Neural cell (in vitro differentiated cells): ENCODE data around the gene RAMP3. TPM values are rescaled to one million over a fixed set of nuclear protein-coding genes. Genes with fewer than 3 reads are reported as not detected.
"Not testable (repeated sequence)": the region's sequence is repeated elsewhere in the genome, so short reads cannot be mapped to it uniquely, and the experiment has no call there.

ENCODE experiments used
- H2AFZ ChIP-seq: fragments of 200-600, 300-800 bp; sonication (generic), shearing (Covaris generic); 2 replicates; pipeline ENCODE4 v1.6.0; 2014; ENCODE audit warnings: low read depth, mild to moderate bottlenecking, antibody characterized with exemption, low read length, moderate library complexity
- H3F3A ChIP-seq: fragments of 200-600 bp; shearing (Covaris generic); 2 replicates; pipeline ENCODE4 v1.6.1; 2016; ENCODE audit warnings: mild to moderate bottlenecking, moderate library complexity, mixed read lengths, antibody characterized with exemption, low read length; ENCODE audit not compliant: insufficient read depth, poor library complexity, severe bottlenecking
- H3K27ac ChIP-seq: fragments of 200-600, 300-800 bp; sonication (generic), shearing (Covaris generic); 2 replicates; pipeline ENCODE4 v1.5.1; 2014; ENCODE audit warnings: mild to moderate bottlenecking, low read length, moderate library complexity
- H3K27me3 ChIP-seq: fragments of 300-800, 200-600 bp; sonication (generic), shearing (Covaris generic); 2 replicates; pipeline ENCODE4 v1.6.0; 2014; ENCODE audit warnings: mild to moderate bottlenecking, low read depth, low read length, moderate library complexity; ENCODE audit not compliant: insufficient read depth
- H3K36me3 ChIP-seq: fragments of 300-800, 200-600 bp; sonication (generic), shearing (Covaris generic); 2 replicates; pipeline ENCODE4 v1.5.1; 2014; ENCODE audit warnings: mild to moderate bottlenecking, antibody characterized with exemption, low read length, moderate library complexity; ENCODE audit not compliant: insufficient read depth
- H3K4me2 ChIP-seq: fragments of 300-800, 200-600 bp; sonication (generic), shearing (Covaris generic); 2 replicates; pipeline ENCODE4 v1.6.0; 2014; ENCODE audit warnings: mild to moderate bottlenecking, low read length
- H3K4me3 ChIP-seq: fragments of 300-800, 200-600 bp; sonication (generic), shearing (Covaris generic); 2 replicates; pipeline ENCODE4 v1.5.1; 2014; ENCODE audit warnings: mild to moderate bottlenecking, low read length, moderate library complexity
- H3K79me2 ChIP-seq: fragments of 200-600 bp; shearing (Covaris generic); replicated peaks from 2 replicates; pipeline ENCODE4 v1.6.0; 2014; ENCODE audit warnings: mild to moderate bottlenecking, low read length, moderate library complexity; ENCODE audit not compliant: insufficient read depth
- H3K9ac ChIP-seq: fragments of 300-800, 200-600 bp; sonication (generic), shearing (Covaris generic); 2 replicates; pipeline ENCODE4 v1.6.1; 2016; ENCODE audit warnings: mild to moderate bottlenecking, low read length, mixed read lengths
- H3K9me2 ChIP-seq: fragments of 200-600 bp; shearing (Covaris generic); 2 replicates; pipeline ENCODE4 v1.6.1; 2016; ENCODE audit warnings: mild to moderate bottlenecking, low read length, mixed read lengths; ENCODE audit not compliant: insufficient read depth
- H3K9me3 ChIP-seq: fragments of 200-600, 300-800 bp; sonication (generic), shearing (Covaris generic); 2 replicates; pipeline ENCODE4 v1.6.1; 2016; ENCODE audit warnings: mild to moderate bottlenecking, mixed run types, low read length, moderate library complexity, mixed read lengths
- H4K20me1 ChIP-seq: fragments of 200-600 bp; shearing (Covaris generic); 2 replicates; pipeline ENCODE4 v1.6.1; 2016; ENCODE audit warnings: mild to moderate bottlenecking, mixed run types; ENCODE audit not compliant: insufficient read depth
- CTCF ChIP-seq: fragments of 450-650 bp; IDR thresholded peaks from 2 replicates; pipeline ENCODE4 v1.5.1; 2014; ENCODE audit warnings: antibody characterized with exemption, mild to moderate bottlenecking, moderate library complexity; ENCODE audit not compliant: poor library complexity, severe bottlenecking
- EP300 ChIP-seq: fragments of 450-650 bp; conservative IDR thresholded peaks from 2 replicates; pipeline ENCODE4 v1.6.1; 2014; ENCODE audit warnings: antibody characterized with exemption, mild to moderate bottlenecking, moderate library complexity; ENCODE audit not compliant: poor library complexity, severe bottlenecking
- EZH2 ChIP-seq: fragments of 200-600, 300-800 bp; shearing (Covaris generic), sonication (generic); IDR thresholded peaks from 2 replicates; pipeline ENCODE4 v1.6.1; 2014; ENCODE audit warnings: antibody characterized with exemption, low read length, borderline replicate concordance, mild to moderate bottlenecking; ENCODE audit not compliant: insufficient read depth, poor library complexity, severe bottlenecking
- MXI1 ChIP-seq: fragments of 450-650 bp; conservative IDR thresholded peaks from 2 replicates; pipeline ENCODE4 v1.6.1; 2014; ENCODE audit warnings: antibody characterized with exemption, mild to moderate bottlenecking; ENCODE audit not compliant: poor library complexity, severe bottlenecking
- POLR2AphosphoS5 ChIP-seq: IDR thresholded peaks from 2 replicates; pipeline ENCODE4 v1.6.1; 2012
- RAD21 ChIP-seq: fragments of 450-650 bp; conservative IDR thresholded peaks from 2 replicates; pipeline ENCODE4 v1.6.1; 2014; ENCODE audit warnings: antibody characterized with exemption, mild to moderate bottlenecking, moderate library complexity
- REST ChIP-seq: IDR thresholded peaks from 2 replicates; pipeline ENCODE4 v1.6.1; 2012; ENCODE audit warnings: borderline replicate concordance
- SMC3 ChIP-seq: fragments of 450-650 bp; conservative IDR thresholded peaks from 2 replicates; pipeline ENCODE4 v1.6.1; 2014; ENCODE audit warnings: antibody characterized with exemption, mild to moderate bottlenecking, moderate library complexity; ENCODE audit not compliant: poor library complexity
- TAF1 ChIP-seq: IDR thresholded peaks from 2 replicates; pipeline ENCODE4 v1.6.1; 2012; ENCODE audit warnings: low read depth
- polyA plus RNA-seq: library from polyadenylated mRNA; depleted of rRNA; stranded (reverse); fragments of >200 nt; gene quantifications from 2 replicates; pipeline ENCODE4 v1.2.3, GENCODE V29; 2014

The RAMP3 gene
- polyA plus RNA-seq, 1 donor from 2014 or later: not detected

- Histone ChIP-seq H4K20me1 (no peaks in the 10 kb centered on the region), H3K9me3 (no peaks in the 10 kb centered on the region), H2AFZ (no peak overlapping the region), H3K27me3 (peaks cover 18% of the 10 kb centered on the region), H3K79me2 (no peaks in the 10 kb centered on the region), H3K4me3 (no peak overlapping the region), H3K27ac (no peak overlapping the region), H3K36me3 (no peaks in the 10 kb centered on the region), H3K9me2 (no peaks in the 10 kb centered on the region), H3K4me2 (no peak overlapping the region), H3F3A (no peaks in the 10 kb centered on the region), H3K9ac (no peak overlapping the region)
- TF ChIP-seq POLR2AphosphoS5 (no peak), EZH2 (no peak), EP300 (no peak), CTCF (no peak), MXI1 (no peak), SMC3 (no peak), TAF1 (no peak), REST (no peak), RAD21 (no peak)
Observed at GRCh38 chr7:45153233-45153632, 4.4 kb upstream of the RAMP3 start.

- not testable (repeated sequence) for H3K9ac ChIP-seq, H3K79me2 ChIP-seq, H3K4me3 ChIP-seq, H2AFZ ChIP-seq, H3K9me3 ChIP-seq, H3K4me2 ChIP-seq, H4K20me1 ChIP-seq, H3K27ac ChIP-seq, H3F3A ChIP-seq, H3K36me3 ChIP-seq, H3K9me2 ChIP-seq
- peaks cover 24% of the 10 kb centered on the region for H3K27me3 ChIP-seq
Observed at GRCh38 chr7:45153861-45154260, 3.7 kb upstream of the RAMP3 start.

GRCh38 chr7:45155357-45155900 lies 2.2 kb upstream of the RAMP3 start:
- Histone ChIP-seq H2AFZ (no peak overlapping the region), H3K27me3 (peaks cover 25% of the 10 kb centered on the region), H3K79me2 (no peaks in the 10 kb centered on the region), H3F3A (no peaks in the 10 kb centered on the region), H4K20me1 (no peaks in the 10 kb centered on the region), H3K9ac (no peak overlapping the region), H3K9me3 (no peaks in the 10 kb centered on the region), H3K36me3 (no peaks in the 10 kb centered on the region), H3K27ac (no peak overlapping the region), H3K4me2 (no peak overlapping the region), H3K9me2 (no peaks in the 10 kb centered on the region), H3K4me3 (no peak overlapping the region)
- TF ChIP-seq TAF1 (no peak), SMC3 (no peak), EZH2 (no peak), REST (no peak), POLR2AphosphoS5 (no peak), EP300 (no peak), MXI1 (no peak), CTCF (no peak), RAD21 (no peak)
